ENCODE results near the gene GRM4. TPM values are rescaled to one million over a fixed set of nuclear protein-coding genes. Genes with fewer than 3 reads are reported as not detected.

Gene GRM4
- total RNA-seq, 6 donors from 2014 or later: 0.24 TPM; not detected in 5

DNA sequence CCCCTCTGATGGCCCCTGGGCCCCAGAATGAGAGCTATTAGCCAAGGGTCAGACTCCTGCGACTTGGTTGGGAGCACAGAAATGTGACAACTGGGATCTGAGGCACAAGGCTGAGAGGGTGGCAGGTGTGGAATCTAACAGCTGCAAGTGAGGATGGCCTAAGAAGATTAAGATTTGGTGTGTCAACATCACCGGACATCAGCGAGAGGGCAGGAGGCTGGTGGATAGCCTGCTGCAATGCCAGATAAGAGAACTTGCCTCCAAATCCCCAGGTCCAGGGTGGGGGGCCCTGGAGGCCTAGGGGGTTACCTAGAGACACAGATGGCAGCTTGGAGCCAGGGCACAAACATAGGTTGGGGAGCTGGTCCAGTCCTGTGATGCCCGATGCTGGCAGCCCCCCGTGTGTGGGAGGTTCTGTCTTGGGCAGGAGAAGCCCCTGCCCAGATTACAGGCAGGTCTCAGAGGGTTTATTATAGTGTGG is 155.8 kb downstream of the GRM4 start:
- H3K27me3 ChIP-seq: no peaks in the 10 kb centered on the region
- no peak for TF ChIP-seq POLR2A (IDR thresholded peaks at IDR 0.05)
- TF ChIP-seq EP300 (IDR thresholded peaks at IDR 0.05): no peak
- no peak for TF ChIP-seq CTCF (IDR thresholded peaks at IDR 0.05)
- TF ChIP-seq POLR2AphosphoS5 (IDR thresholded peaks at IDR 0.05): no peak
- H3K36me3 ChIP-seq: no peaks in the 10 kb centered on the region
- WGBS, 2 donors: 49 to 63% methylated on average over 1 to 5 of the region's 5 CpGs
- no peak overlapping the region for H3K4me3 ChIP-seq
- H3K27ac ChIP-seq: no peak overlapping the region
- H3K4me1 ChIP-seq: peaks cover 0 to 7% (median 0%) of the 10 kb centered on the region in 4 donors
- DNase-seq: no peak
- no peaks in the 10 kb centered on the region for H3K9me3 ChIP-seq
- ATAC-seq (ENCODE audit: low FRiP score in 2 of 2): no peak

GRCh38 chr6:33989016-33989854 is 156.7 kb downstream of the GRM4 start:
- H3K9me3 ChIP-seq: no peaks in the 10 kb centered on the region
- H3K27me3 ChIP-seq: no peaks in the 10 kb centered on the region
- H3K27ac ChIP-seq: no peak overlapping the region
- no peak for ATAC-seq (ENCODE audit: low FRiP score in 2 of 2)
- H3K36me3 ChIP-seq: no peaks in the 10 kb centered on the region
- no peak for TF ChIP-seq EP300 (IDR thresholded peaks at IDR 0.05)
- TF ChIP-seq CTCF (IDR thresholded peaks at IDR 0.05): no peak
- no peak for TF ChIP-seq POLR2A (IDR thresholded peaks at IDR 0.05)
- TF ChIP-seq POLR2AphosphoS5 (IDR thresholded peaks at IDR 0.05): no peak
- no peak for DNase-seq
- no peak overlapping the region for H3K4me3 ChIP-seq
- H3K4me1 ChIP-seq: peaks cover 0 to 5% (median 0%) of the 10 kb centered on the region in 4 donors
- 85 to 87% methylated on average over 12 to 13 of the region's 13 CpGs for WGBS, 2 donors

DNA sequence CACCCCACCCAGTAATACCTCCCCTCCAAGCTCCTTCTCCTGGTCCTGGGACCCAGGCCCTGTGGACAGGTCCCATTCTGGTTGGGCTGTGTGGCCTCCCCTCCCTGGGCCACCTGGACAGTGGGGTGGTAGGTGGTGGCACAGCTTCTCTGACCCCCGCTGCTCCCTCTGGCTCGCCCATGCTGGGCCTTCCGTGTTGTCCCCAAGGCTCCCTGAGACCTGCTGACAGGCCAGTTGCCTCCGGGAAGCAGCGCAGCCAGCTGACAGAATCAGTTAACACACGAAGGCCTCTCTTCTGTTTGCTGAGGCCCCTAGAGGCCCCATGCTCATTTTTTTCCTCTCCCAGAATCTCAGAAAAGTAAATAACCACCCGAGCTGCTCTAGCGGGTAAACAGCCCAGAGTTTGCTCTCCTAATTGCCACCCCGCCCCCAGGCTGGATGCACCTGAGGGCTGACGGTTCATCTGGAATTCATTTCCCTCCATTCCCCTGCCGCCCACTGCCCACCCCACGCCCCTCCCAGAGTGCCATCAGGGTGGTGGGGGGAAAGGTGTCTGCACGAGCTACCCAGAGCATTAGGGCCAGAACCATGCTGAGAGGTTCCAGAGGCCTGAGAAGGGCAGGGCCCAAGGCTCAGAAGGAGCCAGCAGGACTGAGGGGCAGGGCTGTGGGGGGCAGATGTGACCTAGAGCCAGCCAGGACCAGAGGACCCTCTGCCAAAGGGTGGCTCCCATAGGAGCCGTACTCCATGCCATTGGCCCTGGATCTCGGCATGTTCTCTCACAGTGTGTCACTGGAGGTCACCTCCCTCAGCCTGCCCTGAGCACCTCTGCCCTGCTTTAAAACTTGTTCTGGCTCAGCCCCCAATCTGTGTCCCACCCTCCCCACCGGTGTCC is 157.5 kb downstream of the GRM4 start:
- H3K27me3 ChIP-seq: no peaks in the 10 kb centered on the region
- ATAC-seq (ENCODE audit: low FRiP score in 2 of 2): peak in 1 of 2 donors; percentile 9
- no peak for DNase-seq
- TF ChIP-seq EP300 (IDR thresholded peaks at IDR 0.05) (no peak), POLR2A (IDR thresholded peaks at IDR 0.05) (no peak), CTCF (IDR thresholded peaks at IDR 0.05) (no peak), POLR2AphosphoS5 (IDR thresholded peaks at IDR 0.05) (no peak)
- H3K4me1 ChIP-seq: peaks cover 0 to 6% (median under 1%) of the 10 kb centered on the region in 4 donors
- H3K4me3 ChIP-seq: no peak overlapping the region
- no peaks in the 10 kb centered on the region for H3K36me3 ChIP-seq
- no peaks in the 10 kb centered on the region for H3K9me3 ChIP-seq
- H3K27ac ChIP-seq: peak overlapping the region in 1 of 4 donors; percentile 52
- 53 to 56% methylated on average over 12 to 16 of the region's 16 CpGs for WGBS, 2 donors

DNA sequence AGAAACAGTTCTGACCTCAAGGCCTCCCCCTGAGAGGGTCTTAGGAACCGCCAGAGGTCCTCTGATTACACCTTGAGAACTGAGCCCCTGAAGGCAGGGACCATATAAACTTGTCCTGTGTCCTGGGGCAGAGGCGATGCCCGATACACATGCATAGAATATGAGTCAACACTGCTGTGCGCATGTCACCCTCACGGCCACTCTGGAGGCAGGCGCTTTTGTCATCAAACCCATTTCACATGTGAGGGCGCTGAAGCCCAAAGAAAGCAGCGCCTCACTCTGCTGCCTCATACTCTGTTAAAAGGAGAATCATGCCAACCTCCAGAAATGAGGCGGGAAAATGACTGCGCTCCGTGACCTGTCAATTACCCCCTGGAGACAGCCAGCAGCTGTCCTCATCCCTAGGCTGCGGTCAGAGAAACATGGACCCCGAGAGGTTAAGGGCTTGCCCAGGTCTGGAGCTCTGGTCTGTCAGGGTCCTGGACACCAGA is 158.3 kb downstream of the GRM4 start:
- no peaks in the 10 kb centered on the region for H3K27me3 ChIP-seq
- ATAC-seq (ENCODE audit: low FRiP score in 2 of 2): no peak
- no peaks in the 10 kb centered on the region for H3K9me3 ChIP-seq
- H3K36me3 ChIP-seq: no peaks in the 10 kb centered on the region
- TF ChIP-seq POLR2A (IDR thresholded peaks at IDR 0.05) (no peak), CTCF (IDR thresholded peaks at IDR 0.05) (no peak), POLR2AphosphoS5 (IDR thresholded peaks at IDR 0.05) (no peak), EP300 (IDR thresholded peaks at IDR 0.05) (no peak)
- H3K4me3 ChIP-seq: no peak overlapping the region
- no peak for DNase-seq
- 75 to 95% methylated on average over 1 to 11 of the region's 13 CpGs for WGBS, 2 donors
- no peak overlapping the region for H3K27ac ChIP-seq
- peaks cover 0 to 11% (median 7%) of the 10 kb centered on the region in 4 donors for H3K4me1 ChIP-seq

All from upper lobe of left lung (tissue), 6 donors.